Karpas-422 (cell line): ENCODE data around the gene PIP. TPM values are rescaled to one million over a fixed set of nuclear protein-coding genes. Genes with fewer than 3 reads are reported as not detected.
"Not testable (repeated sequence)": the region's sequence is repeated elsewhere in the genome, so short reads cannot be mapped to it uniquely, and the experiment has no call there.

ENCODE experiments used
- DNase-seq: peaks from one replicate; pipeline ENCODE4 v3.0.0-alpha.2; 2015
- H2AFZ ChIP-seq: fragments of 200-600 bp; sonication (generic); 2 replicates; pipeline ENCODE4 v1.6.1; 2014; ENCODE audit warnings: antibody characterized with exemption, low read length, mixed read lengths
- H3K27ac ChIP-seq: fragments of 200-600 bp; sonication (generic); 2 replicates; pipeline ENCODE4 v1.5.1; 2014; ENCODE audit warnings: mild to moderate bottlenecking, low read length, moderate library complexity
- H3K27me3 ChIP-seq: fragments of 200-600 bp; sonication (generic); 2 replicates; pipeline ENCODE4 v1.6.1; 2014; ENCODE audit warnings: low read length, mixed read lengths
- H3K36me3 ChIP-seq: fragments of 200-600 bp; sonication (generic); 2 replicates; pipeline ENCODE4 v1.6.1; 2014; ENCODE audit warnings: low read length, mixed read lengths; ENCODE audit not compliant: insufficient read depth
- H3K4me1 ChIP-seq: fragments of 200-600 bp; sonication (generic); 2 replicates; pipeline ENCODE4 v1.6.1; 2014; ENCODE audit warnings: mild to moderate bottlenecking, low read length, mixed read lengths
- H3K4me2 ChIP-seq: fragments of 200-600 bp; sonication (generic); 2 replicates; pipeline ENCODE4 v1.6.1; 2014; ENCODE audit warnings: low read length, low read depth, mild to moderate bottlenecking; ENCODE audit not compliant: poor library complexity, severe bottlenecking
- H3K4me3 ChIP-seq: fragments of 200-600 bp; sonication (generic); 2 replicates; pipeline ENCODE4 v1.5.1; 2014; ENCODE audit warnings: mild to moderate bottlenecking, antibody characterized with exemption, low read length, mixed read lengths
- H3K79me2 ChIP-seq: fragments of 200-600 bp; sonication (generic); 2 replicates; pipeline ENCODE4 v1.6.1; 2014; ENCODE audit warnings: mild to moderate bottlenecking, low read length, mixed read lengths
- H3K9ac ChIP-seq: fragments of 200-600 bp; sonication (generic); 2 replicates; pipeline ENCODE4 v1.6.0; 2014; ENCODE audit warnings: low read length
- H3K9me2 ChIP-seq: fragments of 200-600 bp; sonication (generic), shearing (Covaris generic); replicated peaks from 2 replicates; pipeline ENCODE4 v1.6.0; 2014; ENCODE audit warnings: mild to moderate bottlenecking, low read length, moderate library complexity; ENCODE audit not compliant: insufficient read depth
- H3K9me3 ChIP-seq: fragments of 300-700, 200-600 bp; sonication (generic); 2 replicates; pipeline ENCODE4 v1.6.1; 2014; ENCODE audit warnings: low read length, mixed read lengths
- H4K20me1 ChIP-seq: fragments of 200-600 bp; sonication (generic); 2 replicates; pipeline ENCODE4 v1.6.1; 2014; ENCODE audit warnings: mild to moderate bottlenecking, antibody characterized with exemption, low read length, low read depth; ENCODE audit not compliant: insufficient read depth
- total RNA-seq: library from RNA; depleted of rRNA; stranded (reverse); fragments of >200 nt; shearing (Covaris generic); gene quantifications from 2 replicates; pipeline ENCODE4 v1.2.3, GENCODE V29; 2014; ENCODE audit warnings: low replicate concordance

The PIP gene
- total RNA-seq, 1 experiment from 2014 or later: not detected

DNA sequence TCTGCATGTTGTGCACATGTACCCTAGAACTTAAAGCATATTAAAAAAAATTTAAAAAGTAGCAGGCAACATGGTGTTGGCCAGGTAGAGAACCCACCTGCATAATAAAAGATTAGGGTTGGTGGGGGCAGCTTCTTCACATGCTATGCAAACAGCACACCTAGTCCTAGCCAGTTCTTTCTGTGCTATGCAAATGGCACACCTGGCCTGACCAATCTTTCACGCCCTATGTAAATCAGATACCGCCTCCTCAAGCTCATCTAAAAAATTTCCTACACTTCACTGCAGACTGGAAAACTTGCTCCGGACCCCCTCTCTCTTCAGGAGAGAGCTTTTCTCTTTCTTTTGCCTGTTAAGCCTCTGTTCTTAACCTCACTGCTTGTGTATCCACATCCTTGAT, 14.5 kb upstream of the PIP start:
- Histone ChIP-seq H3K27me3 (no peaks in the 10 kb centered on the region), H3K27ac (peak overlapping the region; percentile 88), H3K79me2 (no peaks in the 10 kb centered on the region), H3K4me2 (no peak overlapping the region), H2AFZ (no peak overlapping the region), H3K4me1 (peaks cover 41% of the 10 kb centered on the region), H4K20me1 (no peaks in the 10 kb centered on the region), H3K9me2 (no peaks in the 10 kb centered on the region), H3K9ac (no peak overlapping the region), H3K9me3 (no peaks in the 10 kb centered on the region), H3K4me3 (no peak overlapping the region), H3K36me3 (no peaks in the 10 kb centered on the region)
- DNase-seq: no peak

DNA sequence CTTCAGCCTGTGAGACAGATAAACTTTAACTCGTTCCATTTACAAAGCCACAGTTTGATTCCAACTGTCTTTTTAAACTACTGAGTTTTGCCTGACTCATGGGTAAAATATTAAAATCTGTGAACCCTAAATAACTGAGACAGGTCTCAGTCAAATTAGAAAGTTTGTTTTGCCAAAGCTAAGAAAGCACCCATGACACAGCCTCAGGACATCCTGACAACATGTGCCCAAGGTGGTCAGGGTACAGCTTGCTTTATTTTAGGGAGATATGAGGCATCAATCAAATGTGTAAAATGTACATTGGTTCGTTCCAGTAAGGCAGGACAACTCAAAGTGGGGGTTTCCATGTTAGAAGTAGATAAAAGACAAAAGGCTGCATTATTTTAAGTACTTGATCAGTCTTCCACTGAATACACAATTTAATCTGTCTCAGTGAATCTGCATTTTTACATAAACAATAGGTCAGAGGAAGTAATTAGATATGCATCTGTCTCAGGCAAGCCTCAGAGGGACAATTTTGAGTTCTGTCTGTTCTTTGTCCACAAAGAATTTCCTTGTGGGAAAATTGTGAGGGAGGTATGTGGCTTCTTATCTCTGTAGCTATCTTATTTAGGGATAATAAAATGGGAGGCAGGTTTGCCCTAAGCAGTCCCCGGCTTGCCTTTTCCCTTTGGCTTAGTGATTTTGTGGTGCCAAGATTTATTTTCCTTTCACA, 11.0 kb upstream of the PIP start:
- Histone ChIP-seq H2AFZ (peak overlapping the region; percentile 19), H3K9me3 (no peaks in the 10 kb centered on the region; the same call in 1 of the 2 replicates), H3K4me1 (peaks cover 45% of the 10 kb centered on the region), H3K9ac (peak overlapping the region; percentile 36), H3K27ac (peak overlapping the region; percentile 88), H3K9me2 (no peaks in the 10 kb centered on the region), H3K27me3 (no peaks in the 10 kb centered on the region), H3K79me2 (no peaks in the 10 kb centered on the region), H3K36me3 (no peaks in the 10 kb centered on the region), H3K4me3 (no peak overlapping the region), H4K20me1 (no peaks in the 10 kb centered on the region), H3K4me2 (peak overlapping the region; percentile 38)
- peak; percentile 63 for DNase-seq

DNA sequence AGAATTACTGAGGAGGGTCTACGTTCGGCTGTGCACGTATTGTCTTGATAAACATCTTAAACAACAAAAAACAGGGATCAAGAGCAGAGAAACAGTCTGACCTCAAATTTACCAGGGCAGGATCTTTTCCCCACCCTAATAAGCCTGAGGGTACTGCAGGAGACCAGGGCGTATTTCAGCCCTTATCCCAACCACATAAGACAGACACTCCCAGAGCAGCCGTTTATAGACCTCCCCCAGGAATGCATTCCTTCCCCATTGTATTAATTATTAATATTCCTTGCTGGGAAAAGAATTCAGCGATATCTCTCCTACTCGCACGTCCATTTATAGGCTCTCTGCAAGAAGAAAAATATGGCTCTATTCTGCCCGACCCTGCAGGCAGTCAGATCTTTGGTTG, 8.6 kb upstream of the PIP start:
- not testable (repeated sequence) for DNase-seq, H3K4me3 ChIP-seq

DNA sequence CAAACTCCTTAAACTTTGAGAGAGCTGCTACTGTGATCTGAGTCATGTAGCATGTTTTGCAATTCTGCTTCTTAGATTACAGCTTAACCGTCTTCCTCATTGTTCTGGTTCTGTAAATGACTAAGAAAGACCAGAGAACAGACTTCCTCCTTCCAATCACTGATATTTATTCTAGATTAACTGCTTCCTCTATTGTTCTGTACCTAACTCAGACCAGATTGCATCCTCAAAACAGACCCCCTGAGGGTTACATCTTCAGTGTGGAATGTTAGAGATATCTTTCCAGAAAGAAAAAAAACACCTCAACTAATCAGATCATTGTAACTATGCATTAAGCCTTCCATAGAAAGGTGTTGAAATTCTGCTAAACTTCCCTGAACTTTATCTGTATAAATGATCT, 5.7 kb upstream of the PIP start:
- no peaks in the 10 kb centered on the region for H3K79me2 ChIP-seq
- no peaks in the 10 kb centered on the region for H3K36me3 ChIP-seq
- no peaks in the 10 kb centered on the region for H4K20me1 ChIP-seq
- no peaks in the 10 kb centered on the region; the same call in 1 of the 2 replicates for H3K9me3 ChIP-seq
- DNase-seq: peak; percentile 64
- peaks cover 28% of the 10 kb centered on the region for H3K4me1 ChIP-seq
- peak overlapping the region; percentile 5 for H3K4me2 ChIP-seq
- peak overlapping the region; percentile 30; the same call in 1 of the 2 replicates for H3K27ac ChIP-seq
- H3K9ac ChIP-seq: no peak overlapping the region
- H3K4me3 ChIP-seq: no peak overlapping the region
- no peaks in the 10 kb centered on the region for H3K27me3 ChIP-seq
- no peak overlapping the region for H2AFZ ChIP-seq
- H3K9me2 ChIP-seq: no peaks in the 10 kb centered on the region

More for the DNA sequence above, 8.6 kb upstream of the PIP start:
- H3K79me2 ChIP-seq, H3K36me3 ChIP-seq, H3K4me2 ChIP-seq, H2AFZ ChIP-seq, H4K20me1 ChIP-seq, H3K9ac ChIP-seq, H3K9me2 ChIP-seq, H3K27me3 ChIP-seq, H3K9me3 ChIP-seq, H3K27ac ChIP-seq: not testable (repeated sequence)
- H3K4me1 ChIP-seq: peaks cover 47% of the 10 kb centered on the region

DNA sequence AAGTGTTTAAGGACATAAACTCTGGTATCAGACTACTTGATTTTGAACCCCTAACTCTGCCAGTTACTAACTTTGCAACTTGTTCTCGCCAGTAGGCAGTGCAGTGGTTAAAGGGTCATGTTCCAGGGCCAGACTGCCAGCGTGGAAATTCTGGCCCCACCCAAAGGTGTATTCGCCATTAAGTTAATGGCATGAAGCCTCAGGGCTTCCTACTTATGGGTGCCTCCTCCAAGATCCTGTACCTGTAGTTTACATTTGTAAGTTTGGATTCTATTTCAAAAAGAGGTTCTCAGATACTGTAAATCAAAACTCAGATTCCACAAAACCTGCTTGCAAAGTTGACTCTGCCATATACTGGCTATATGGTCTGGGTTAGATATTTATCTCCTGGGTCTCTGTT, 2.8 kb upstream of the PIP start:
- no peak overlapping the region for H3K9ac ChIP-seq
- H4K20me1 ChIP-seq: no peaks in the 10 kb centered on the region
- H3K27me3 ChIP-seq: no peaks in the 10 kb centered on the region
- no peak for DNase-seq
- no peaks in the 10 kb centered on the region for H3K9me2 ChIP-seq
- H3K4me3 ChIP-seq: no peak overlapping the region
- H3K79me2 ChIP-seq: no peaks in the 10 kb centered on the region
- no peaks in the 10 kb centered on the region for H3K36me3 ChIP-seq
- no peak overlapping the region for H3K27ac ChIP-seq
- H3K4me1 ChIP-seq: peaks cover 37% of the 10 kb centered on the region
- no peak overlapping the region for H2AFZ ChIP-seq
- no peaks in the 10 kb centered on the region; the same call in 1 of the 2 replicates for H3K9me3 ChIP-seq
- no peak overlapping the region for H3K4me2 ChIP-seq

DNA sequence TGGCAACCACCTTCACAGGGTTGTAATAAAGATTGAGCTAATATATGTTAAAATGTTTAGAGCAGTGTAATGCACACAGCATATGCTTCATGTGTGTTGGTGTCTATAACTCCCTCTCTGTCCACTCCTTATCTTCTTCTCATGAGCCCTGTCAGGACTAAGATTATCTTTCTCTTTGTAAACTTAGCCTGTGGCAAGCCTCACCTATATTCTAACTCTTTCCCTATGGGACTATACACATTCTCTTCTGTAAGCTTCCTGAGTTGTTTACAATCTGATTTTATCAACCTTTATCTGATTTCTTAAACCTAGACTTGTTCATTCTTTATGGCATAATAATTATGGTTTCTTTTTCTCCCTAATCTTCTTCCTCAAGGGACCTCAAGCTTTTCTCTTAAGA, 2.4 kb upstream of the PIP start:
- Histone ChIP-seq H2AFZ (no peak overlapping the region), H4K20me1 (no peaks in the 10 kb centered on the region), H3K4me3 (no peak overlapping the region), H3K9me2 (no peaks in the 10 kb centered on the region), H3K36me3 (no peaks in the 10 kb centered on the region), H3K9me3 (no peaks in the 10 kb centered on the region; the same call in 1 of the 2 replicates), H3K27me3 (no peaks in the 10 kb centered on the region), H3K4me2 (no peak overlapping the region), H3K4me1 (peaks cover 39% of the 10 kb centered on the region), H3K9ac (no peak overlapping the region), H3K27ac (no peak overlapping the region), H3K79me2 (no peaks in the 10 kb centered on the region)
- no peak for DNase-seq

DNA sequence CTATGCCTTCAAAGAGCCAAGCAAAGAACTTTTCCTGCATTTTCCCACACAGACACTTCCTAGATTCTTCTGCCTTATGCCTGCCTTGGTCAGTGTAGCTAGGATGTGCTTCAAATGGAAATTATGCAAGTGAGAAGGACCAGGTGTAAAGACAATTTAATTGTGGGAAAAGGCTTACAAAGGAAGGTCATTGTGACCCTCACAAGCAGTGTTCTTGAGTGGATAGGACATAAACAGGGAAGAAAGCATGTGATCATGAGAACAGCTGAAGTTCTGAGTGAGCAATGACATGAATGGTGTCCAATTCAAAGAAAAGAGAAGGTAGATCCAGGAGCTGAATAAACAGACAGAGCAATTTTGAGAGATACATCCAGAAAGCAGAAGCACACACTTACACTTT, 1.3 kb upstream of the PIP start:
- H3K4me3 ChIP-seq: no peak overlapping the region
- DNase-seq: no peak
- H4K20me1 ChIP-seq: no peaks in the 10 kb centered on the region
- H2AFZ ChIP-seq: no peak overlapping the region; the same call in 1 of the 2 replicates
- H3K36me3 ChIP-seq: no peaks in the 10 kb centered on the region
- H3K4me1 ChIP-seq: peaks cover 41% of the 10 kb centered on the region
- H3K9me2 ChIP-seq: no peaks in the 10 kb centered on the region
- H3K79me2 ChIP-seq: no peaks in the 10 kb centered on the region
- H3K27me3 ChIP-seq: no peaks in the 10 kb centered on the region
- H3K9ac ChIP-seq: no peak overlapping the region
- H3K4me2 ChIP-seq: peak overlapping the region; percentile 26
- no peaks in the 10 kb centered on the region for H3K9me3 ChIP-seq
- no peak overlapping the region for H3K27ac ChIP-seq

DNA sequence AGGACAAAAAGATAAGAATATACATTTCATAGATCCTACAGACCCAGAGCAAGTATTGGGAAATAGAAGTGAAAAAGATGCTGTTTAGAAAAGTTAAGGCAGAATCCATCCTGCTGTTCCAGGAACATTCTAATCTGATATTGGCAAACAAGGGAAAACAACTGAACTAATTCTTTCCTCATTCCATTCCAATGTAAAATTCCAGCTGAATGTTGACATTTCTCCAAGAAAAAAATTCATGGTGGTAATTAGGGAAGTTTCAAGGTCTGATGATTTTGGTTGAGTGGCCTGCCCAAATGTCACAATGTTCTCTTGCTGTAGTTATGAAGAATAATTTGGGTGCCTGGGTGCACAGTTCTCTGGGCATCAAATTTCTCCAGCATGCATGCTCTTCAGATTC, 15.2 kb downstream of the PIP start:
- no peaks in the 10 kb centered on the region; the same call in 1 of the 2 replicates for H3K9me2 ChIP-seq
- no peak overlapping the region for H3K27ac ChIP-seq
- H3K79me2 ChIP-seq: no peaks in the 10 kb centered on the region
- H2AFZ ChIP-seq: no peak overlapping the region
- no peak overlapping the region for H3K4me2 ChIP-seq
- no peak for DNase-seq
- H3K9me3 ChIP-seq: no peaks in the 10 kb centered on the region
- no peaks in the 10 kb centered on the region for H3K36me3 ChIP-seq
- no peaks in the 10 kb centered on the region for H4K20me1 ChIP-seq
- H3K4me3 ChIP-seq: no peak overlapping the region
- H3K4me1 ChIP-seq: no peaks in the 10 kb centered on the region
- H3K27me3 ChIP-seq: no peaks in the 10 kb centered on the region
- H3K9ac ChIP-seq: no peak overlapping the region
